ENCODE measurements around the gene RNF212B. TPM values are rescaled to one million over a fixed set of nuclear protein-coding genes. Genes with fewer than 3 reads are reported as not detected.

Gene RNF212B, protein sequence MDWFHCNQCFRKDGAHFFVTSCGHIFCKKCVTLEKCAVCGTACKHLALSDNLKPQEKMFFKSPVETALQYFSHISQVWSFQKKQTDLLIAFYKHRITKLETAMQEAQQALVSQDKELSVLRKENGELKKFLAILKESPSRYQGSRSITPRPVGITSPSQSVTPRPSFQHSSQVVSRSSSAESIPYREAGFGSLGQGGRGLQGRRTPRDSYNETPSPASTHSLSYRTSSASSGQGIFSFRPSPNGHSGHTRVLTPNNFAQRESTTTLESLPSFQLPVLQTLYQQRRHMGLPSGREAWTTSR
- under 1 TPM; 0.17 to 0.51 TPM for total RNA-seq
- polyA plus RNA-seq = under 1 TPM in 1 of 2 donors, not detected in 1; 0.06 TPM

DNA sequence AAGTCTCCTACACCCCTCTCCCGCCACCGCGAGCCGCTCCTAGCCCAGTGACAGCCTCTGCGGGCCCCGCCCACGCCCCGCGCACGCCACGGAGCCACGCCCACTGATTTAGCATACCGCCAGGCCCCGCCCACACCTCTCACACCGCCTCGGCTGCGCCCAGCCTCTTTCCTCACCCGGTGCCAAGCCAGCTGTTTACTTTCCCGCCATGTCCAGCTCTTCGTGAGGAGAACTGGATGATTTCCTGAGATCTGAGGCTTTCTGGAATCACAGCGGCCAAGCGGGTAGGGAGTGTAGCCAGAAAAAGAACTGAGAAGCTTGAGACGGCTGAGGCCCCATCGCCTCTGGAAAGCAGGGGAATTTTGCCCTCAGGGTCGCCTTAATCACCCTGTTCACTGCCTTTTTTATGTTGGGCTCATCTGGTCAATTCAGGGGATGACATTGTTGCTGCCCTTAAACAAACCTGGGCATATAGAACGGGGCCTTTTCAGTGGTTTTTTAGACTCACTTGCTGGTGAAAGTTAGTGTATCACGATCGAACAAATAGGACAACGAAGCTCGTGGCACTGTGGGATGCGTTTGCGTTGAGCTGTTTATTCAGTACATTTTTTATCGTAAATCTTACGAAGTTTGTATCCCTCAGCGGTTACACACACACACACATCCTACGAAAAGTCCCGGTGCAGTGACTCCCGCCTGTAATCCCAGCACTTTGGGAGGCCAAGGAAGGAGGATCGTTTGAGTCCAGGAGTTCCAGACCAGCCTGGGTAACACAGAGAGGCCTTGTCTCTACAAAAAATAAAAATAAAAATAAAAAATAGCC is at the start of gene RNF212B:
Gene RNF212B (plus strand): TSS at position 165 of the 823 bp plus-strand sequence. CDS start 2,410 bp downstream, outside the sequence.
- TF ChIP-seq NR2F2 (IDR thresholded peaks at IDR 0.05) = no peak
- TF ChIP-seq RAD21 (IDR thresholded peaks at IDR 0.05) = peak; percentile 35 to 40
- TF ChIP-seq, protein P1, sequence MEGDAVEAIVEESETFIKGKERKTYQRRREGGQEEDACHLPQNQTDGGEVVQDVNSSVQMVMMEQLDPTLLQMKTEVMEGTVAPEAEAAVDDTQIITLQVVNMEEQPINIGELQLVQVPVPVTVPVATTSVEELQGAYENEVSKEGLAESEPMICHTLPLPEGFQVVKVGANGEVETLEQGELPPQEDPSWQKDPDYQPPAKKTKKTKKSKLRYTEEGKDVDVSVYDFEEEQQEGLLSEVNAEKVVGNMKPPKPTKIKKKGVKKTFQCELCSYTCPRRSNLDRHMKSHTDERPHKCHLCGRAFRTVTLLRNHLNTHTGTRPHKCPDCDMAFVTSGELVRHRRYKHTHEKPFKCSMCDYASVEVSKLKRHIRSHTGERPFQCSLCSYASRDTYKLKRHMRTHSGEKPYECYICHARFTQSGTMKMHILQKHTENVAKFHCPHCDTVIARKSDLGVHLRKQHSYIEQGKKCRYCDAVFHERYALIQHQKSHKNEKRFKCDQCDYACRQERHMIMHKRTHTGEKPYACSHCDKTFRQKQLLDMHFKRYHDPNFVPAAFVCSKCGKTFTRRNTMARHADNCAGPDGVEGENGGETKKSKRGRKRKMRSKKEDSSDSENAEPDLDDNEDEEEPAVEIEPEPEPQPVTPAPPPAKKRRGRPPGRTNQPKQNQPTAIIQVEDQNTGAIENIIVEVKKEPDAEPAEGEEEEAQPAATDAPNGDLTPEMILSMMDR (IDR thresholded peaks at IDR 0.05; ENCODE audit: low read depth, low read length, missing input control) = no peak
- peak in 1 of 2 donors; percentile 56 for TF ChIP-seq HNF4A (conservative IDR thresholded peaks at IDR 0.05)
- no peak for TF ChIP-seq RXRA (IDR thresholded peaks at IDR 0.05)
- TF ChIP-seq, protein P2, sequence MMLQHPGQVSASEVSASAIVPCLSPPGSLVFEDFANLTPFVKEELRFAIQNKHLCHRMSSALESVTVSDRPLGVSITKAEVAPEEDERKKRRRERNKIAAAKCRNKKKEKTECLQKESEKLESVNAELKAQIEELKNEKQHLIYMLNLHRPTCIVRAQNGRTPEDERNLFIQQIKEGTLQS (IDR thresholded peaks at IDR 0.05) = no peak
- TF ChIP-seq, protein P3, sequence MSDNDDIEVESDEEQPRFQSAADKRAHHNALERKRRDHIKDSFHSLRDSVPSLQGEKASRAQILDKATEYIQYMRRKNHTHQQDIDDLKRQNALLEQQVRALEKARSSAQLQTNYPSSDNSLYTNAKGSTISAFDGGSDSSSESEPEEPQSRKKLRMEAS (IDR thresholded peaks at IDR 0.05) = peak; percentile 29
- TF ChIP-seq SP1 (IDR thresholded peaks at IDR 0.05) = peak; percentile 73
- no peak for TF ChIP-seq JUND (IDR thresholded peaks at IDR 0.05)
- TF ChIP-seq FOXA1 (IDR thresholded peaks at IDR 0.05) = peak; percentile 71
- TF ChIP-seq YY1 (IDR thresholded peaks at IDR 0.05) = peak; percentile 90
- peak; percentile 80 to 82 for TF ChIP-seq EGR1 (IDR thresholded peaks at IDR 0.05; ENCODE audit: low read depth in 2 of 2)
- TF ChIP-seq GABPA (IDR thresholded peaks at IDR 0.05 in 1 of 2, conservative IDR thresholded peaks at IDR 0.05 in 1 of 2) = no peak
- TF ChIP-seq, protein P4, sequence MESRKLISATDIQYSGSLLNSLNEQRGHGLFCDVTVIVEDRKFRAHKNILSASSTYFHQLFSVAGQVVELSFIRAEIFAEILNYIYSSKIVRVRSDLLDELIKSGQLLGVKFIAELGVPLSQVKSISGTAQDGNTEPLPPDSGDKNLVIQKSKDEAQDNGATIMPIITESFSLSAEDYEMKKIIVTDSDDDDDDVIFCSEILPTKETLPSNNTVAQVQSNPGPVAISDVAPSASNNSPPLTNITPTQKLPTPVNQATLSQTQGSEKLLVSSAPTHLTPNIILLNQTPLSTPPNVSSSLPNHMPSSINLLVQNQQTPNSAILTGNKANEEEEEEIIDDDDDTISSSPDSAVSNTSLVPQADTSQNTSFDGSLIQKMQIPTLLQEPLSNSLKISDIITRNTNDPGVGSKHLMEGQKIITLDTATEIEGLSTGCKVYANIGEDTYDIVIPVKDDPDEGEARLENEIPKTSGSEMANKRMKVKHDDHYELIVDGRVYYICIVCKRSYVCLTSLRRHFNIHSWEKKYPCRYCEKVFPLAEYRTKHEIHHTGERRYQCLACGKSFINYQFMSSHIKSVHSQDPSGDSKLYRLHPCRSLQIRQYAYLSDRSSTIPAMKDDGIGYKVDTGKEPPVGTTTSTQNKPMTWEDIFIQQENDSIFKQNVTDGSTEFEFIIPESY (IDR thresholded peaks at IDR 0.05) = peak; percentile 17
- TF ChIP-seq TAF1 (conservative IDR thresholded peaks at IDR 0.05) = no peak
- no peak for TF ChIP-seq HNF4G (IDR thresholded peaks at IDR 0.05)
- peak; percentile 88 for TF ChIP-seq FOXA2 (IDR thresholded peaks at IDR 0.05)
- TF ChIP-seq, protein P5, sequence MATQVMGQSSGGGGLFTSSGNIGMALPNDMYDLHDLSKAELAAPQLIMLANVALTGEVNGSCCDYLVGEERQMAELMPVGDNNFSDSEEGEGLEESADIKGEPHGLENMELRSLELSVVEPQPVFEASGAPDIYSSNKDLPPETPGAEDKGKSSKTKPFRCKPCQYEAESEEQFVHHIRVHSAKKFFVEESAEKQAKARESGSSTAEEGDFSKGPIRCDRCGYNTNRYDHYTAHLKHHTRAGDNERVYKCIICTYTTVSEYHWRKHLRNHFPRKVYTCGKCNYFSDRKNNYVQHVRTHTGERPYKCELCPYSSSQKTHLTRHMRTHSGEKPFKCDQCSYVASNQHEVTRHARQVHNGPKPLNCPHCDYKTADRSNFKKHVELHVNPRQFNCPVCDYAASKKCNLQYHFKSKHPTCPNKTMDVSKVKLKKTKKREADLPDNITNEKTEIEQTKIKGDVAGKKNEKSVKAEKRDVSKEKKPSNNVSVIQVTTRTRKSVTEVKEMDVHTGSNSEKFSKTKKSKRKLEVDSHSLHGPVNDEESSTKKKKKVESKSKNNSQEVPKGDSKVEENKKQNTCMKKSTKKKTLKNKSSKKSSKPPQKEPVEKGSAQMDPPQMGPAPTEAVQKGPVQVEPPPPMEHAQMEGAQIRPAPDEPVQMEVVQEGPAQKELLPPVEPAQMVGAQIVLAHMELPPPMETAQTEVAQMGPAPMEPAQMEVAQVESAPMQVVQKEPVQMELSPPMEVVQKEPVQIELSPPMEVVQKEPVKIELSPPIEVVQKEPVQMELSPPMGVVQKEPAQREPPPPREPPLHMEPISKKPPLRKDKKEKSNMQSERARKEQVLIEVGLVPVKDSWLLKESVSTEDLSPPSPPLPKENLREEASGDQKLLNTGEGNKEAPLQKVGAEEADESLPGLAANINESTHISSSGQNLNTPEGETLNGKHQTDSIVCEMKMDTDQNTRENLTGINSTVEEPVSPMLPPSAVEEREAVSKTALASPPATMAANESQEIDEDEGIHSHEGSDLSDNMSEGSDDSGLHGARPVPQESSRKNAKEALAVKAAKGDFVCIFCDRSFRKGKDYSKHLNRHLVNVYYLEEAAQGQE (IDR thresholded peaks at IDR 0.05) = peak; percentile 35
- Histone ChIP-seq H3K4me1 (ENCODE audit: control insufficient read depth in 4 of 4, insufficient read depth in 4 of 4, low read length in 3 of 4) (peaks cover 0 to 5% (median 0%) of the 10 kb centered on the region in 4 donors), H3K4me3 (ENCODE audit: low read depth in 1 of 3, low read length in 3 of 3) (peak within 1 kb of the TSS in 2 of 3 donors; percentile 22 to 33), H3K36me3 (ENCODE audit: control insufficient read depth in 4 of 4, insufficient read depth in 3 of 4, low read depth in 1 of 4, low read length in 3 of 4) (no peaks in the 10 kb centered on the region), H3K27ac (ENCODE audit: low read depth in 1 of 2, low read length in 2 of 2) (no peak within 1 kb of the TSS), H3K9ac (ENCODE audit: low read depth in 1 of 2, low read length in 2 of 2) (no peak within 1 kb of the TSS), H3K27me3 (ENCODE audit: control insufficient read depth in 4 of 4, insufficient read depth in 4 of 4, low read length in 3 of 4) (no peaks in the 10 kb centered on the region), H3K9me3 (ENCODE audit: control insufficient read depth in 4 of 4, low read length in 3 of 4) (no peaks in the 10 kb centered on the region)
- WGBS = 32% methylated on average over 39 of the region's 39 CpGs
- DNase-seq (ENCODE audit: low spot score) = peak; percentile 93
